ENCODE results near the gene ZNF417.
"Not testable (repeated sequence)": the region's sequence is repeated elsewhere in the genome, so short reads cannot be mapped to it uniquely, and the experiment has no call there.

Gene ZNF417

DNA sequence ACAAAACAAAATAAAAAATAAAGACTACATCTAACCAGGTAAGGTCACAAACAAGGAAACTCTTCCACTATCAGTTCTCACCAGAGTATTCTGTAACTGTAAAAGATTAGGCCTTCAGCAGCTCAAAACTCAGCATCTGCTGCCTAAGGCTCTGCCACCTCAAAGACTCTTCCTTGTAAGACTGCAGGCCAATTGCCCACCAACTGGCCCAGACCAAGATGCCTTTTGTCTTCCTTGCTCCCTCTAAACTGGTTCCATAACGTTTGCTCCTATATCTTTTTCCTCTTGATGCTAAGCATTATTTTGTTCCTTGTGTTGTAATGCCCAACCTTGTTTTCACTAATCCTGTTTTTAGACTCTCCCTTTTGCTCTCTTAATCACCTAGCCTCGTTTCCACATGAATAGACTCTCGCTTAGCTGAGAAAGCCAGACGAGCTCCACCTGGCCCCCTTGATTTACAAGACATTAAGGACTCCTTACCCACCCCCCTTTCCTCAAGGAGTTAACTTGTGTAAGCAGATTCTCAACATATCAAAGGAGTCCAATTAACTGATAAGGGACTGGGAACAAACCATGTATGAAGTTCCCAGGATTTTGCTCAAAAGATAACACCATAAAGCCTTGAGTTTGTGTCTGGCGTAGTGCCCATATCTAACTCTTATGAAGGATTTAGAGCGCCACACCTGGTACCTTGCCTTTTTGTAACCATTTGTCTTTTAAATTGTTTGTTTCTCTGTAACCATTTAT lies 29.0 kb downstream of the ZNF417 start:
- no peak for DNase-seq

DNA sequence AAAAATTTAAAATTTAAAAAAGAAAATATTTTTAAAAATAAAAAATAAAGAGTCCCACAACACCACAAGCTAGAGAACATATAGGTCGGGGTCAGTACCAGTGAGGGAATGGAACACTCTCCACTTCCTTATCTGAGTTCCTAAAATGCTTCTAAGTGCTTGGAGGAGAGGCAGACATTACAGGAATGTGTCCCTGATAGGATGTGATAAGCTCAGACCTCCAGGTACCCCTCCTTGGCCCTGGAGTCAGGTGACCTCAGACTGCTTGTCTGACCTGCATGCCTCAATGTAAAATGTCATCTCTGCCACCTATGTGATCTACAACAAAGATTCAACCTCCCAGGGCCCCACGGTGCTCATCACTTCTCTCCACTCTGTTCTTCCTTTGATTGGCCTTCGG lies 30.3 kb downstream of the ZNF417 start:
- DNase-seq: no peak

DNA sequence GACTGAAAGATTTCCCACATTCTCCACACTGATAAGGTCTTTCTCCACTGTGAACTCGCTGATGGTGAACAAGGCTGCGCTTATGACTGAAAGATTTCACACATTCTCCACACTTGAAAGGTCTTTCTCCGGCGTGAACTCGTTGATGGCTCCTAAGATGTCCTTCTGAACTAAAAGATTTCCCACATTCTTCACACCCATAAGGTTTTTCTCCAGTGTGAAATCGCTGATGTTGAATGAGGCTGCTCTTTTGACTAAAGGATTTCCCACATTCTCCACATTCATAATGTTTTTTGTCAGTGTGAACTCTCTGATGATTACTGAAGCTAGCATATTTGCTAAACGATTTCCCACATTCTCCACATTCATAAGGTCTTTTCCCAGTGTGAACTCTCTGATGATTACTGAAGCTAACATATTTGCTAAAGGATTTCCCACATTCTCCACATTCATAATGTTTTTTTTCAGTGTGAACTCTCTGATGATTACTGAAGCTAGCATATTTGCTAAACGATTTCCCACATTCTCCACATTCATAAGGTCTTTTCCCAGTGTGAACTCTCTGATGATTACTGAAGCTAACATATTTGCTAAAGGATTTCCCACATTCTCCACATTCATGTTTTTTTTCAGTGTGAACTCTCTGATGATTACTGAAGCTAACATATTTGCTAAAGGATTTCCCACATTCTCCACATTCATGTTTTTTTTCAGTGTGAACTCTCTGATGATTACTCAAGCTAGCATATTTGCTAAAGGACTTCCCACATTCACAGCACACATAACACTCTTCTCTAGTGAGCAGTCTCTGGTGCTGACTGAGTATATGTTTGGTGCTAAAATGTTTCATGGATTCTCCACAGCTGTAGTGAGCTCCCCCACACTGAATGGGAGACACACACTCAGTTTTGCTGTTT lies 42.3 kb downstream of the ZNF417 start:
- DNase-seq: not testable (repeated sequence)

DNA sequence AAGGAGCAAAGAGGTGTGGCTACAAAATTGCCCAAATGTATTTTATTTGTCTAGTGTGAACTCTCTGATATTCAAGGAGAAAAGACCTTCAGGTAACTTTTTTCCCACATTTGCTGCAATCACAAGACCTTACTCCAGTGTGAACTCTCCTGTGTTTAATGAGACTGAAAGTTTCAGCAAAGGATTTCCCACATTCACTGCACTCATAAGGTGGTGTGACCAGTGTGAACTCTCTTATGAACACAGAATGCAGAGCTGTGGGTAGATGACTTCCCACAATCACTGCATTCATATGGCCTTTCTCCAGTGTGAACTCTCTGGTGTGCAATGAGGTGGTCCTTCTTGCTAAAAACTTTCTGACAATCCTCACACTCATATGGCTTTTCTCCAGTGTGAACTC lies 43.9 kb downstream of the ZNF417 start:
- no peak for DNase-seq

DNA sequence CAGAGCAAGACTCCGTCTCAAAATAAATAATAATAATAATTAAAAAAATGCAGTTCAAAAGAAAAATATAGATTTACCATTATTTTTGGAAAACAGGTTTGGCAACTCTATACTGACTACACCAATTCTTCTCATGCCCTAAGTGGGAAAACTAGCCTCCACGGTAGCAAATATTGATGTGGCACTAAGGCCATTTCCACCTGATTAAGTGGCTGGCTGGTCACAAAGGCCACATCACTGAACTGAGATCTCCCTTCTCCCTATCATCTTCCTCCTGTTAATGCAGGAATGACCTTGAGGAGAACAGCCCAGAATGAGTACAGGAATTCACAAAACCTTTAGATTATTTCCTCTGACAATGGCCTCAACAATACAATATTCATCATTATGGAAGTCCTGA lies 46.2 kb downstream of the ZNF417 start:
- DNase-seq: no peak

DNA sequence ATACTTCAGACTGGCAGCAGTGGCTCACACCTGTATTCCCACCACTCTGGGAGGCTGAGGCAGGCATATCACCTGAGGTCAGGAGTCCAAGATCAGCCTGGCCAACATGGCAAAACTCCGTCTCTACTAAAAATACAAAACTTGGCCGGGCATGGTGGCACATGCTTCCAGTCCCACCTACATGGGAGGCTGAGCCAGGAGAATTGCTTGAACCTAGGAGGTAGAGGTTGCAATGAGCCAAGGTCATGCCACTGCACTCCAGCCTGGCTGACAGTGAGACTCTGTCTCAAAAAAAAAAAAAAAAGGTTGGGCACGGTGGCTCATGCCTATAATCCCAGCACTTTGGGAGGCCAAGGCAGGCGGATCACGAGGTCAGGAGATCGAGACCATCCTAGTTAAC lies 46.7 kb downstream of the ZNF417 start:
- not testable (repeated sequence) for DNase-seq

DNA sequence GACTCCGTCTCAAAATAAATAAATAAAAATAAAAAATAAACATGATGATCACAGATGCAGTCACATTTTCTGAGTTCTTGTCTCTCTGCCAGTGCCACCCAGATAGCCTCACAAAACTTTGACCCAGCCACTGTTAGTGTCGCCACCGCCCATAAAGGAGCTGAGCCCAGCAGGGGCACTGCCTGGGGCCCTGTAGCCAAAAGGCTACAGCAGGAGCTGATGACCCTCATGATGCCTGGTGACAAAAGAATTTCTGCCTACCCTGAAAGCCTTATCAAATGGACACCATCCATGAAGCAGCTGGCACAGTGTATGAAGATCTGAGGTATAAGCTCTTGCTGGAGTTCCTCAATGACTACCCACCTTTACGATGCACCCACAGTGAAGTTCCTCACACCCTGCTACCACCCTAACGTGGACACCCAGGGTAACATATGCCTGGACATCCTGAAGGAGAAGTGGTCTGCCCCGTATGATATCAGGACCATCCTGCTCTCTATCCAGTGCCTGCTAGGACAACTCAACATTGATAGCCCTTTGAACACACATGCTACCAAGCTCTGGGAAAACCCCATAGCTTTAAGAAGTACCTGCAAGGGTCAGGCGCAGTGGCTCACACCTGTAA lies 48.4 kb downstream of the ZNF417 start:
- DNase-seq: no peak
